Measurements from ENCODE around the gene MFAP1. TPM values are rescaled to one million over a fixed set of nuclear protein-coding genes. Genes with fewer than 3 reads are reported as not detected.

The MFAP1 gene
- total RNA-seq, 4 donors from 2014 or later, result 10.8 to 26.3 (median 14.7) TPM

DNA sequence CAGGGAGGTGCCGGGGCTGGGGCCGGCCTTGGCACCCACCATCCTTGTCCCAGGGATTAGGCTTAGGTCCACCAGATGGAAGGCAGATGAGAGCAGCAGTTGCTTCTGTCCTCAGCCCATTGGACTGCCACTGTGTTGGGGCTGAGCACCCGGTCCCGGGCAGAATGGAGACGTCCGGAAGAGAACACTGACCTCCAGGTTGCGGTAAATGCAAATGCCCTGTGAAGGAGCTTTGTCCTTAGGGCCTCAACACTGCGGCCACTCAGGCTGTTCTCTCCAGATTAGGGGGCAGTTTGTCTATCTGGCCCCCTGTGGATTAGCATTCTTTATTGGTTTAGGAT is 24.6 kb downstream of the MFAP1 start, which contains the start of gene SERINC4:
Gene SERINC4, minus strand, starts transcription at position 276 of the 341 bp plus-strand sequence. Its CDS starts 234 bp downstream, at position 42.
- DNase-seq (no peak), ATAC-seq (peak in 1 of 2 donors; percentile 4)
- TF ChIP-seq, protein P1, sequence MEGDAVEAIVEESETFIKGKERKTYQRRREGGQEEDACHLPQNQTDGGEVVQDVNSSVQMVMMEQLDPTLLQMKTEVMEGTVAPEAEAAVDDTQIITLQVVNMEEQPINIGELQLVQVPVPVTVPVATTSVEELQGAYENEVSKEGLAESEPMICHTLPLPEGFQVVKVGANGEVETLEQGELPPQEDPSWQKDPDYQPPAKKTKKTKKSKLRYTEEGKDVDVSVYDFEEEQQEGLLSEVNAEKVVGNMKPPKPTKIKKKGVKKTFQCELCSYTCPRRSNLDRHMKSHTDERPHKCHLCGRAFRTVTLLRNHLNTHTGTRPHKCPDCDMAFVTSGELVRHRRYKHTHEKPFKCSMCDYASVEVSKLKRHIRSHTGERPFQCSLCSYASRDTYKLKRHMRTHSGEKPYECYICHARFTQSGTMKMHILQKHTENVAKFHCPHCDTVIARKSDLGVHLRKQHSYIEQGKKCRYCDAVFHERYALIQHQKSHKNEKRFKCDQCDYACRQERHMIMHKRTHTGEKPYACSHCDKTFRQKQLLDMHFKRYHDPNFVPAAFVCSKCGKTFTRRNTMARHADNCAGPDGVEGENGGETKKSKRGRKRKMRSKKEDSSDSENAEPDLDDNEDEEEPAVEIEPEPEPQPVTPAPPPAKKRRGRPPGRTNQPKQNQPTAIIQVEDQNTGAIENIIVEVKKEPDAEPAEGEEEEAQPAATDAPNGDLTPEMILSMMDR (IDR thresholded peaks at IDR 0.05 in 4 of 5, conservative IDR thresholded peaks at IDR 0.05 in 1 of 5), result no peak
- no peak for TF ChIP-seq POLR2A (IDR thresholded peaks at IDR 0.05)
- Histone ChIP-seq H3K4me1 (peaks cover 41 to 44% of the 10 kb centered on the region in 2 donors), H3K27ac (peak within 1 kb of the TSS; percentile 86 to 100 (median 92)), H3K4me3 (peak within 1 kb of the TSS; percentile 74 to 97 (median 88)), H3K27me3 (no peaks in the 10 kb centered on the region), H3K36me3 (peaks cover 0 to 57% of the 10 kb centered on the region in 2 donors), H3K9me3 (no peaks in the 10 kb centered on the region)
- in situ Hi-C loops (cut with MboI; ENCODE audit: low sequenced_read_pairs in 4 of 4) (loop anchor here in 1 of 4 donors (25.0 kb wide), 2 partner anchors 912 to 1837 kb away; partner anchors contain the start of genes B2M, PATL2 and SQOR), intact Hi-C loops (cut with DNase I; ENCODE audit: low total_unique reads) (loop anchor here (1.0 to 10.0 kb wide), 2 partner anchors 24 to 735 kb away; partner anchors contain the start of genes EIF3J and MFAP1)

DNA sequence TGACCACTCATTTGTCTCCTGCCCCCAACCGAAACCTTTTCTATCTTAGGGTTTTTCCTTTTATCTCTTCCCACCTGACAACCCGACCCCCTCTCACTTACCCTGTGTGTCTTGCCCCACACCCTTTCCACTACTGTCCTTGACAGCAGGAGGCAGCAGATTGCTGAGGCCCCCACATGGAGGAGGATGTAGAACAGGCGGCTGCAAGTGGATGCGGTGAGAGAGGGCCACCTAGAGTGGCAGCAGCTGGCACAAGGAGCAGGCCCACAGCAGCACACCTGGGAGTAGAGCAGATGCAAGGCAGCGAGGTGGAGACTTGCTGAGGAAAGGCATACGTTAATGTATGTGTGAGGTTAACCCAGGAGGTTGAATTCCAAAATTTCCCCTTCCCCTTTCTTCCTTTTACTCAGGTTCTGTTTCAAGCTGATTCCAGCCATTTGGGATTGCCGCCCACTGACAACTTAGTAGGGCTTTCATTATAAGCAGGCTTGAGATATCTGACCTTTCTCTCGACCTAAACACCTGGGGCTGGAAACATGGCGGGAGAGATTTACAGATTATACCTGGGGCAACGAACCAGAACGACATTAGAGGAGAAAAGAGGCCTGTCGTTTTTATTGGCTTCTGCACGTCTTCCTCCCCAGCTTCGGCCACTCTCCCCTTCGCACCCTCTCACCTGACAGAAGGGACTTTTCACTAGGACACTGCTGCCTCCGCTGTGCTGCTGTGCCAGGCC is 25.1 kb downstream of the MFAP1 start:
- TF ChIP-seq POLR2A (IDR thresholded peaks at IDR 0.05), result no peak
- TF ChIP-seq, protein P1 (IDR thresholded peaks at IDR 0.05 in 4 of 5, conservative IDR thresholded peaks at IDR 0.05 in 1 of 5), result no peak
- H3K4me1 ChIP-seq, result peaks cover 46 to 49% of the 10 kb centered on the region in 2 donors
- peak overlapping the region; percentile 86 to 100 (median 92) for H3K27ac ChIP-seq
- H3K27me3 ChIP-seq, result no peaks in the 10 kb centered on the region
- H3K9me3 ChIP-seq, result no peaks in the 10 kb centered on the region
- H3K36me3 ChIP-seq, result peaks cover 0 to 57% of the 10 kb centered on the region in 2 donors
- H3K4me3 ChIP-seq, result no peak overlapping the region
- no peak for DNase-seq
- intact Hi-C loops (cut with DNase I; ENCODE audit: low total_unique reads), result loop anchor here (10.0 kb wide), 1 partner anchor 735 kb away; the partner anchor contains the start of gene EIF3J
- ATAC-seq, result no peak
- in situ Hi-C loops (cut with MboI; ENCODE audit: low sequenced_read_pairs in 4 of 4), result loop anchor here in 1 of 4 donors (25.0 kb wide), 2 partner anchors 913 to 1838 kb away; partner anchors contain the start of genes B2M, PATL2 and SQOR

DNA sequence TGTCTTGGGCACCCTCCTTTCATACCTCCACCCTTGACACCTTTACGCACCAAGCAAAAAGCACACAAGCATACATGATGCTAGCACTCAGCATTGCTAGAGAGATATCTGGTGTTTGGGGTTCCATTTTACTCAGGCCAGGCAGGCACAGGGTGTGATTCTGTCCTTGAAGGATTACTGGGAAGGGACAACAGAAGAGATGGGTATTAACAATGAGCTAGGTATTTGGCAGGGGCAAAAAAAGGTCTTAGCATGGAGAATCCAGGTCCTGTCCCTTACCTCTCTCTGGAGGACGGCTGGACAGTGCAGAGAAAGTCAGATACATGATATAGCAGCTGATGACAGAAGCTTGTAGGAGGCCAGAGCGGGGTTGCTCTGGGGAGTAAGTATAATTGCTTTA is 27.9 kb downstream of the MFAP1 start:
- in situ Hi-C loops (cut with MboI; ENCODE audit: low sequenced_read_pairs in 4 of 4), result loop anchor here in 1 of 4 donors (25.0 kb wide), 2 partner anchors 916 to 1841 kb away; partner anchors contain the start of genes B2M, PATL2 and SQOR

DNA sequence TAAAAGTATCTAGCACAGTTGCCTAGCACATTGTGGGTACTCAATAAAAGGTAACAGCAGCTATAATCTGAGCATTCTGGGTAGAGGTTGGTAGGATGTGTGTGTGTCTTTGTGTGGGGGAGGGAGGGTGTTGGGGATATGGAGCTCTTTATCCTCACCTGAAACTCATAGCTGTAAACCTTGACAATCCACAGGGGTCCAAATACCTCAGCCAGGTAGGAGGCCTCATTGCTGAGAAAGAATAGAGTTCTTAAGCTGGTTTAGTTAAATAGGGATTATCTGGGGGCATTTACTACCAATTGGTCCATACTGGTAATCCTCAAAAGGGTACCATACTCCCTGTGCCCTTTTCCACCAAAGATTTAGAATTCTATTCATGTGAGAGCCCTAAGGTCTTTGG is 28.5 kb downstream of the MFAP1 start:
- peaks cover 0 to 48% of the 10 kb centered on the region in 2 donors for H3K36me3 ChIP-seq
- peaks cover 56 to 57% of the 10 kb centered on the region in 2 donors for H3K4me1 ChIP-seq
- TF ChIP-seq POLR2A (IDR thresholded peaks at IDR 0.05), result no peak
- TF ChIP-seq, protein P1 (IDR thresholded peaks at IDR 0.05 in 4 of 5, conservative IDR thresholded peaks at IDR 0.05 in 1 of 5), result no peak
- H3K27me3 ChIP-seq, result no peaks in the 10 kb centered on the region
- no peak for DNase-seq
- H3K4me3 ChIP-seq, result no peak overlapping the region
- no peak for ATAC-seq
- peak overlapping the region; percentile 96 to 100 (median 99) for H3K27ac ChIP-seq
- no peaks in the 10 kb centered on the region for H3K9me3 ChIP-seq
- intact Hi-C loops (cut with DNase I; ENCODE audit: low total_unique reads) (loop anchor here (10.0 kb wide), 1 partner anchor 739 kb away; the partner anchor contains the start of gene EIF3J), in situ Hi-C loops (cut with MboI; ENCODE audit: low sequenced_read_pairs in 4 of 4) (loop anchor here in 1 of 4 donors (25.0 kb wide), 2 partner anchors 916 to 1841 kb away; partner anchors contain the start of genes B2M, PATL2 and SQOR)

More for the DNA sequence above, 27.9 kb downstream of the MFAP1 start:
- intact Hi-C loops (cut with DNase I; ENCODE audit: low total_unique reads), result loop anchor here (10.0 kb wide), 1 partner anchor 738 kb away; the partner anchor contains the start of gene EIF3J
- Histone ChIP-seq H3K36me3 (peaks cover 0 to 48% of the 10 kb centered on the region in 2 donors), H3K4me3 (no peak overlapping the region), H3K4me1 (peaks cover 59 to 62% of the 10 kb centered on the region in 2 donors), H3K27me3 (no peaks in the 10 kb centered on the region), H3K9me3 (no peaks in the 10 kb centered on the region), H3K27ac (peak overlapping the region; percentile 96 to 100 (median 99))
- DNase-seq (no peak), ATAC-seq (no peak)
- no peak for TF ChIP-seq POLR2A (IDR thresholded peaks at IDR 0.05)
- TF ChIP-seq, protein P1 (IDR thresholded peaks at IDR 0.05 in 4 of 5, conservative IDR thresholded peaks at IDR 0.05 in 1 of 5), result no peak

Data from gastrocnemius medialis (tissue), 4 donors.